Islet precursor cell (in vitro differentiated cells): ENCODE measurements around the gene P4HA1.
A peak's percentile ranks its signal among the peaks of the same experiment; 100 is the strongest.
"Not testable (repeated sequence)": the region's sequence is repeated elsewhere in the genome, so short reads cannot be mapped to it uniquely, and the experiment has no call there.

Experiments used
- DNase-seq: peaks from one replicate; pipeline ENCODE4 v3.0.0-alpha.2; 2018

P4HA1 gene

DNA sequence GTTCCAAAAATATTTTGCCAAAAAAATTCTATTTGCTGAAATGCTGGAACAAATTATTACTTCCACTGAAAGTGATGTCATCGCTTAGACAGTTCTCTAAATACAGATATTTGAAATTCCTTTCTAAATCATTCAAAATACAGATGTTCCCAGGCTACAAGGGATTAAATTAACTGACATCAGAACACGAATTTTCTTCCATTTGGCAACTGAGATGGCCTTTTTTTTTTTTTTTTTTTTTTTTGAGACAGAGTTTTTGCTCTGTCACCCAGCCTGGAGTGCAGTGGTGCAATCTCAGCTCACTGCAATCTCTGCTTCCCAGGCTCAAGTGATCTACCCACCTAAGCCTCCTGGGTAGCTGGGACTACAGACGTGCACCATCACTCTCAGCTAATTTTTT lies 57.0 kb downstream of the P4HA1 start:
- no peak for DNase-seq

GRCh38 chr10:73036285-73036684 lies 60.4 kb downstream of the P4HA1 start:
- not testable (repeated sequence) for DNase-seq

DNA sequence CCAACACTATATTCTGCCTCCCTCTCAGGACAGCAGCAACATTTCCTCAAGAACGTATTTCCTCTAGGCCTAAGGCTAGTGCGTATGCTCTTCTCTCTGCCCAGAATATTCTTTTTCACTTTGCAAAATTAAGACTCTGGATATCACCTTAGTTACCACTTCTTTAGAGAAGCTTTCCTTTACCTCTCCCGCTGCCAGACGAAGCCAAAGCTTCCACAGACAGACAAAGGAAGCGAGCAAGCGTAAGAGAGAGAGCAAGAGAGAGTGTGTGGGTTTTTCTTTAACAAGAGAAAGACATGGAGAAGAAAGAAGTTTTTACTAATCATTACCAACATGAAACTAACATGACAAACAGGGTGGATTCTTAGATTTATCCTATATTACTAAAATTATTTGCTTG lies 64.1 kb downstream of the P4HA1 start:
- no peak for DNase-seq

- not testable (repeated sequence) for DNase-seq
These were observed 70.0 kb downstream of the P4HA1 start for GRCh38 chr10:73026623-73027022.

GRCh38 chr10:73023455-73024070 lies 73.1 kb downstream of the P4HA1 start:
- not testable (repeated sequence) for DNase-seq

DNA sequence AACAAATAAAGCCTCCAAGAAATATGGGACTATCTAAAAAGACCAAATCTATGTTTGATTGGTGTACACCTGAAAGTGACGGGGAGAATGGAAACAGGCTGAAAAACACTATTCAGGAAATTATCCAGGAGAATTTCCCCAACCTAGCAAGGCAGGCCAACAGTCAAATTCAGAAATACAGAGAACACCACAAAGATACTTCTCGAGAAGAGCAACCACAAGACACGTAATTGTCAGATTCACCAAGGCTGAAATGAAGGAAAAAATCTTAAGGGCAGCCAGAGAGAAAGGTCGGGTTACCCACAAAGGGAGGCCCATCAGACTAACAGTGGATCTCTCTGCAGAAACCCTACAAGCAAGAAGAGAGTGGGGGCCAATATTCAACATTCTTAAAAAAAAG lies 73.7 kb downstream of the P4HA1 start:
- not testable (repeated sequence) for DNase-seq

GRCh38 chr10:73021538-73022164 lies 75.0 kb downstream of the P4HA1 start:
- not testable (repeated sequence) for DNase-seq

DNA sequence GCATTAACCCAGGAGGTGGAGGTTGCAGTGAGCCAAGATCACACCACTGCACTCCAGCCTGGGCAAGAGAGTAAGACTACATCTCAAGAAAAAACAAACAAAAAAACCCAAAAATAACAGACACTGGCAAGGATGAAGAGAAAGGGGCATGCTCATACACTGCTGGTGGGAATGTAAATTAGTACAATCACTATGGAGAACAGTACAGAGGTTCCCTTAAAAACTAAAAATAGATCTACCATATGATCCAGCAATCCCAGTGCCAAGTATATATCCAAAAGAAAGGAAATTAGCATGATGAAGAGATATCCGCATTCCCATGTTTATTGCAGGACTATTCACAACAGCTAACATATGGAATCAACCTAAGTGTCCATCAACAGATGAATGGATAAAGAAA lies 75.6 kb downstream of the P4HA1 start:
- DNase-seq = no peak

- no peak for DNase-seq
These were observed 77.6 kb downstream of the P4HA1 start for GRCh38 chr10:73019100-73019499.

GRCh38 chr10:73018632-73019031 lies 78.0 kb downstream of the P4HA1 start:
- no peak for DNase-seq

DNA sequence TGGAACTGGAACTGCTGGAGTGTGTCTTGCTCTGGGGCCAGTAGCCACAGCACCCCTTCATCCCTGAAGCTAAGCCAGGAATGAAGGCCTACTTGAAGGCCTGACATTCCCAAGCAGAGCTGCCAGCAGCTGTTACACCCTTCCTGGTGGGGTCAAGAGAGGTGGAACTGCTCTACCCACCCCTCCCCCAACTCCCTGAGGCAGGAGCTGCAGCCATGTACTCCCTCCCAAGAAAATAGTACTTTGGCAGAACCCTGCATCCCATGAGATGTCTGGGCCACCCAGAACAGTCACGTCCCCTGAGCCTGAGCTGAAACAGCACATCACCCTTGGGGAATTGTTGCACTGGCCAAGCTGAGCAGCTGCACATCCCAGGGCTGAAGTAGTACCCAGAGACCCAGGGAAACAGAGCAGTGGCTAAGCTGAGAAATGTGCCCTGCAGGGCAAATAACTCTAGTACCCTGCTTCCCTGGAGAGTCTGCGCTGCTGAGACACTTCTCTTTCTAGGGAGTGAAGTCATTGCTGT lies 78.6 kb downstream of the P4HA1 start:
- DNase-seq = peak; percentile 84

DNA sequence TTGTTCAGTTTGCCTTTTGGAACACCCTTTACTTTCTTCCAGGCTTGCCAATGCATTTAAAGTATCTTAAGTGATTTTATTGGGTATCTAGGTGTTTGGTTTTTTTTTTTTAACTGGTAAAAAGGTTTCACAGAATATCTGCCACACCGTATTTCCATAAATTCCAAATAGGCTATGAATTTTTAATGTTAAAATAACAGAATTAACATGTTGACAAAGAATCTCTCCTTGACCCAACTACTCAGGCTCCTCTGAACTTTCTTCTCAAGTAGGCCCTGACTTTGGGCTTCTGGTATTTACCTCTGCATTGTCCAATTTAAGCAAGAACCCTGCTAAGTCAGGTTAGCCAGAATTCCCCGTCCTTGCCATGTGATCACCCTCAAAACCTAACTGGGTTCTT lies 80.9 kb downstream of the P4HA1 start:
- DNase-seq = no peak

DNA sequence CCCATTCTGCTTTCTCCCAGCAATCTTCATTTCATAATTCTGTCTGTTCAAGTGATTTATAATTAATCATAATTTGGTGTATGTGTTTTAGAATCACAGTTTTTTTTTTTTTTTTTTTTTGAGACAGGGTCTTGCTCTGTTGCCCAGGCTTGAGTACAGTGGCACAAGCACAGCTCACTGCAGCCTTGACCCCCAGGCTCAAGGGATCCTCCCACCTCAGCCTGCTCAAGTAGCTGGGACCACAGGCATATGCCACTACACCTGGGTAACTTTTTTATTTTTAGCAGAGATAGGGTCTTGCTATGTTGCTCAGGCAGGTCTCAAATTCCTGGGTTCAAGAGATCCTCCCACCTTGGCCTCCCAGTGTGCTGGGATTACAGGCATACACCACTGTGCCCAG lies 92.8 kb downstream of the P4HA1 start:
- DNase-seq = no peak

DNA sequence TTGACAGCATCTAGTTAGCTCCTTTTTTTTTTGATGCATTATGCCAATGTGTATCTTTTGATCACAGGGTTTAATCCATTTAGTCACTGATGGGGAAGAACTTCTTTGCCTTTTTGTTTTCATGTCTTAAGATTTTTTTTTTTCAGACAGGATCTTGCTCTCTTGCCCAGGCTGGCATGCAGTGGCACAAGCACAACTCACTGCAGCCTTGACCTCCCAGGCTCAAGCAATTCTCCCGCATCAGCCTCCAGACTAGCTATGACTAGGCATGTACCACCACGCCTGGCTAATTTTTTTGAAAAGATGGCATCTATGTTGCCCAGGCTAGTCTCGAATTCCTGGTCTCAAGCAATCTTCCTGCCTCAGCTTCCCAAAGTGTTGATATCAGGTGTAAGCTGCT lies 95.7 kb downstream of the P4HA1 start:
- no peak for DNase-seq

- no peak for DNase-seq
These were observed 99.6 kb downstream of the P4HA1 start for GRCh38 chr10:72997099-72997498.

DNA sequence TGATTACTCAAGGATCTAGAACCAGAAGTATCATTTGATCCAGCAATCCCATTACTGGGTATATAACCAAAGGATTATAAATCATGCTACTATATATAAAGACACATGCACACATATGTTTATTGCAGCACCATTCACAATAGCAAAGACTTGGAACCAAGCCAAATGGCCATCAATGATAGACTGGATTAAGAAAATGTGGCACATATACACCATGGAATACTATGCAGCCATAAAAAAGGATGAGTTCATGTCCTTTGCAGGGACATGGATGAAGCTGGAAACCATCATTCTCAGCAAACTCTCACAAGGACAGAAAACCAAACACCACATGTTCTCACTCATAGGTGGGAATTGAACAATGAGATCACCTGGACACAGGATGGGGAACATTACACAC lies 101.2 kb downstream of the P4HA1 start:
- DNase-seq = not testable (repeated sequence)

DNA sequence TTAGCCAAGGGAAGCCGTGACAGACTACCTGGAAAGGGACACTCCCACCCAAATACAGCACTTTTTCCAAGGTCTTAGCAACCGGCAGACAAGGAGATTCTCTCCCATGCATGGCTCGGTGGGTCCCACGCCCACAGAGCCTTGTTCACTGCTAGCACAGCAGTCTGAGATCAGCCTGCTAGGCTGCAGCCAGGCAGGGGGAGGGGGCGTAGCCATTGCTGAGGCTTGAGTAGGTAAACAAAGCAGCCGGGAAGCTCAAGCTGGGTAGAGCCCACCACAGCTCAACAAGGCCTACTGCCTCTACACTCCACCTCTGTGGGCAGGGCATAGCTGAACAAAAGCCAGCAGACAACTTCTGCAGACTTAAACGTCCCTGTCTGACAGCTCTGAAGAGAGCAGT lies 106.9 kb downstream of the P4HA1 start:
- DNase-seq = not testable (repeated sequence)

DNA sequence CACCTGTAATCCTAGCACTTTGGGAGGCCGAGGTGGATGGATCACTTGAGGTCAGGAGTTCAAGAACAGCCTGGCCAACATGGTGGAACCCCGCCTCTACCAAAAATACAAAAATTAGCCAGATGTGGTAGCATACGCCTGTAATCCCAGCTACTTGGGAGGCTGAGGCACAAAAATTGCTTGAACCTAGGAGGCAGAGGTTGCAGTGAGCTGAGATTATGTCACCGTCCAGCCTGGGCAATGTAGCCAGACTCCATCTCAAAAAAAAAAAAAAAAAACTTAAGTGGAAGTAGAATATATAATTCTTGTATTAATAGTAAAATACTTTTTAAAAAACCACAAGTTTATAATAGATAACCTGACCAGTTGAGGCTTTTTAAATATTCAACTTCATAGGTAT lies 112.0 kb downstream of the P4HA1 start:
- not testable (repeated sequence) for DNase-seq

DNA sequence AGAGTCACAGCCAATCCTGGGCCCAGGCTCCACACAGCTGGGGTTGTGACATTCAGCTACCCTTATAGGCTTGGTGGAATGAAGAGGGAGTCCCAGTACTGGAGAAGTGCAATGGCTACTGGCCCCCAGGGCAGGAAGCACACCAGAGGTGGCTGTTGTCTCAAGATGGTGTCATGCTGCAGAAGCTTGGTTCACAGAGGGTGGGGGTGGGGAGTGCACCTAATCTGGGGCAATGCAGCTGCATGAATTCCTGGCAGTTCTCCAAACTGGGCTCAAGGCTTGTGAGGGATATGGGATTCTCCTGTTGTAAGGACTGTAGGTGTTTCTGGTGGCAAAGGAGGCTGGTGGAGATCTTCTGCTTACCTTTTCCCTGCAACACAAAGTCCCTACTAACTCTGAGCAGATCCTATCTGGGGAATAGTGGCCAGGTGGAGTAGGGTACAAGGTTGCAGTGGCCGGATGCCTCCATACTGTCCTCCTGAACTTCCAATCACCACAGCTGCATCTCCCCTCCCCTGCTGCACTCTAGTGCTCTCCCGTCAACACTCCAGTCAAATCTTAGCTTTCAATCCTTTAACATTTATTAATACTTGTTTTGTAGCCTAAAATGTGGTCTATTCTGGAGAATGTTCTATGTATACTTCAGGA lies 114.7 kb downstream of the P4HA1 start:
- no peak for DNase-seq

- peak; percentile 56 for DNase-seq
These were observed 115.4 kb downstream of the P4HA1 start for GRCh38 chr10:72981028-72981881.

- no peak for DNase-seq
These were observed 116.3 kb downstream of the P4HA1 start for GRCh38 chr10:72980348-72980747.

DNA sequence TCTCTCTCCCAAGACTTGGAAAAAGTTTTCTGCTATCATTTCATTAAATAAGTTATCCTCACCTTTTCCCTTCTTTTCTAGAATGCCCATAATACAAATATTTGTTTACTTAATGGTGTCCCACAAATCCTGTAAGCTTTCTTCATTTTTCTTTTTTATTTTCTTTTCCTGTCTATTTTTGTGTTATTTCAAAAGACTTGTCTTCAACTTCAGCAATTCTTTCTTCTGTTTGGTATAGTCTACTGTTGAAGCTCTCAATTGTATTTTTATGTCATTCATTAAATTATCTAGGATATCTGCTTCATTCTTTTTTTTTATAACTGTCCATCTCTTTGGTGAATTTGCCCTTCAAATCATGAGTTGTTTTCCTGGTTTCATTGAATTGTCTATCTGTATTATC lies 117.0 kb downstream of the P4HA1 start:
- no peak for DNase-seq

- no peak for DNase-seq
These were observed 119.8 kb downstream of the P4HA1 start for GRCh38 chr10:72976886-72977285.
